ENCODE measurements around the gene SYTL1.

Gene SYTL1

GRCh38 chr1:27343639-27344025, 1.8 kb downstream of the SYTL1 start:
- no peaks in the 10 kb centered on the region for H3K9me3 Mint-ChIP-seq

GRCh38 chr1:27345272-27345671, 3.5 kb downstream of the SYTL1 start:
- ATAC-seq (replicated peaks; ENCODE audit: extremely low read depth, poor library complexity, severe bottlenecking) = no peak
- peaks cover 37% of the 10 kb centered on the region for H3K4me1 Mint-ChIP-seq
- no peak overlapping the region for H3K27ac Mint-ChIP-seq (ENCODE audit: low read depth)
- H3K27me3 Mint-ChIP-seq = no peaks in the 10 kb centered on the region
- DNase-seq (ENCODE audit: low spot score in 2 of 2) = no peak
- no peaks in the 10 kb centered on the region for H3K9me3 Mint-ChIP-seq
- peak overlapping the region; percentile 55 for H3K4me3 Mint-ChIP-seq
- peaks cover 37% of the 10 kb centered on the region for H3K36me3 Mint-ChIP-seq (ENCODE audit: insufficient read depth)

More at GRCh38 chr1:27343639-27344025, 1.8 kb downstream of the SYTL1 start:
- H3K4me3 Mint-ChIP-seq = peak overlapping the region; percentile 91
- H3K4me1 Mint-ChIP-seq = peaks cover 49% of the 10 kb centered on the region
- ATAC-seq (replicated peaks; ENCODE audit: extremely low read depth, poor library complexity, severe bottlenecking) = no peak
- H3K36me3 Mint-ChIP-seq (ENCODE audit: insufficient read depth) = peaks cover 34% of the 10 kb centered on the region
- peak overlapping the region; percentile 84 for H3K27ac Mint-ChIP-seq (ENCODE audit: low read depth)
- no peaks in the 10 kb centered on the region for H3K27me3 Mint-ChIP-seq
- no peak for DNase-seq (ENCODE audit: low spot score in 2 of 2)

GRCh38 chr1:27346357-27346756, 4.5 kb downstream of the SYTL1 start:
- H3K27me3 Mint-ChIP-seq = no peaks in the 10 kb centered on the region
- no peak overlapping the region for H3K27ac Mint-ChIP-seq (ENCODE audit: low read depth)
- ATAC-seq (replicated peaks; ENCODE audit: extremely low read depth, poor library complexity, severe bottlenecking) (no peak), DNase-seq (ENCODE audit: low spot score in 2 of 2) (no peak)
- H3K4me3 Mint-ChIP-seq = peak overlapping the region; percentile 25
- H3K36me3 Mint-ChIP-seq (ENCODE audit: insufficient read depth) = peaks cover 42% of the 10 kb centered on the region
- H3K4me1 Mint-ChIP-seq = peaks cover 31% of the 10 kb centered on the region
- H3K9me3 Mint-ChIP-seq = no peaks in the 10 kb centered on the region

GRCh38 chr1:27346991-27347624, 5.3 kb downstream of the SYTL1 start:
- H3K4me3 Mint-ChIP-seq = no peak overlapping the region
- no peaks in the 10 kb centered on the region for H3K9me3 Mint-ChIP-seq
- peaks cover 26% of the 10 kb centered on the region for H3K4me1 Mint-ChIP-seq
- peak overlapping the region; percentile 79 for H3K27ac Mint-ChIP-seq (ENCODE audit: low read depth)
- peaks cover 44% of the 10 kb centered on the region for H3K36me3 Mint-ChIP-seq (ENCODE audit: insufficient read depth)
- DNase-seq (ENCODE audit: low spot score in 2 of 2) (no peak), ATAC-seq (replicated peaks; ENCODE audit: extremely low read depth, poor library complexity, severe bottlenecking) (no peak)
- no peaks in the 10 kb centered on the region for H3K27me3 Mint-ChIP-seq

- no peak for ATAC-seq (replicated peaks; ENCODE audit: extremely low read depth, poor library complexity, severe bottlenecking)
- Mint-ChIP-seq H3K36me3 (ENCODE audit: insufficient read depth) (peaks cover 37% of the 10 kb centered on the region), H3K4me1 (peaks cover 17% of the 10 kb centered on the region), H3K27ac (ENCODE audit: low read depth) (no peak overlapping the region), H3K4me3 (no peak overlapping the region), H3K27me3 (no peaks in the 10 kb centered on the region), H3K9me3 (no peaks in the 10 kb centered on the region)
- no peak for DNase-seq (ENCODE audit: low spot score in 2 of 2)
Observed at GRCh38 chr1:27348861-27349783, 7.3 kb downstream of the SYTL1 start.

- Mint-ChIP-seq H3K27me3 (no peaks in the 10 kb centered on the region), H3K27ac (ENCODE audit: low read depth) (no peak overlapping the region), H3K4me1 (peaks cover 18% of the 10 kb centered on the region), H3K9me3 (no peaks in the 10 kb centered on the region), H3K4me3 (no peak overlapping the region), H3K36me3 (ENCODE audit: insufficient read depth) (peaks cover 34% of the 10 kb centered on the region)
- no peak for DNase-seq (ENCODE audit: low spot score in 2 of 2)
- no peak for ATAC-seq (replicated peaks; ENCODE audit: extremely low read depth, poor library complexity, severe bottlenecking)
Observed at GRCh38 chr1:27349784-27350662, 8.2 kb downstream of the SYTL1 start.

GRCh38 chr1:27350663-27351540, 9.1 kb downstream of the SYTL1 start:
- no peak overlapping the region for H3K4me3 Mint-ChIP-seq
- no peaks in the 10 kb centered on the region for H3K9me3 Mint-ChIP-seq
- peaks cover 29% of the 10 kb centered on the region for H3K36me3 Mint-ChIP-seq (ENCODE audit: insufficient read depth)
- H3K4me1 Mint-ChIP-seq = peaks cover 23% of the 10 kb centered on the region
- H3K27me3 Mint-ChIP-seq = no peaks in the 10 kb centered on the region
- no peak for ATAC-seq (replicated peaks; ENCODE audit: extremely low read depth, poor library complexity, severe bottlenecking)
- H3K27ac Mint-ChIP-seq (ENCODE audit: low read depth) = no peak overlapping the region
- no peak for DNase-seq (ENCODE audit: low spot score in 2 of 2)

- H3K9me3 Mint-ChIP-seq = no peaks in the 10 kb centered on the region
- H3K27me3 Mint-ChIP-seq = no peaks in the 10 kb centered on the region
- no peak for ATAC-seq (replicated peaks; ENCODE audit: extremely low read depth, poor library complexity, severe bottlenecking)
- peaks cover 23% of the 10 kb centered on the region for H3K4me1 Mint-ChIP-seq
- no peak for DNase-seq (ENCODE audit: low spot score in 2 of 2)
- no peak overlapping the region for H3K27ac Mint-ChIP-seq (ENCODE audit: low read depth)
- H3K36me3 Mint-ChIP-seq (ENCODE audit: insufficient read depth) = peaks cover 26% of the 10 kb centered on the region
- H3K4me3 Mint-ChIP-seq = no peak overlapping the region
Observed at GRCh38 chr1:27351541-27352107, 9.8 kb downstream of the SYTL1 start.

- no peak for ATAC-seq (replicated peaks; ENCODE audit: extremely low read depth, poor library complexity, severe bottlenecking)
- peaks cover 28% of the 10 kb centered on the region for H3K36me3 Mint-ChIP-seq (ENCODE audit: insufficient read depth)
- H3K4me3 Mint-ChIP-seq = no peak overlapping the region
Observed at GRCh38 chr1:27353166-27353565, 11.3 kb downstream of the SYTL1 start.

GRCh38 chr1:27353629-27354028, 11.8 kb downstream of the SYTL1 start:
- no peaks in the 10 kb centered on the region for H3K9me3 Mint-ChIP-seq
- H3K36me3 Mint-ChIP-seq (ENCODE audit: insufficient read depth) = peaks cover 26% of the 10 kb centered on the region
- DNase-seq (ENCODE audit: low spot score in 2 of 2) (no peak), ATAC-seq (replicated peaks; ENCODE audit: extremely low read depth, poor library complexity, severe bottlenecking) (no peak)
- no peak overlapping the region for H3K4me3 Mint-ChIP-seq
- H3K4me1 Mint-ChIP-seq = peaks cover 25% of the 10 kb centered on the region
- H3K27me3 Mint-ChIP-seq = no peaks in the 10 kb centered on the region
- H3K27ac Mint-ChIP-seq (ENCODE audit: low read depth) = no peak overlapping the region

More at GRCh38 chr1:27353166-27353565, 11.3 kb downstream of the SYTL1 start:
- DNase-seq (ENCODE audit: low spot score in 2 of 2) = no peak
- Mint-ChIP-seq H3K27me3 (no peaks in the 10 kb centered on the region), H3K27ac (ENCODE audit: low read depth) (peak overlapping the region; percentile 78), H3K9me3 (no peaks in the 10 kb centered on the region), H3K4me1 (peaks cover 25% of the 10 kb centered on the region)

GRCh38 chr1:27355683-27356082, 13.9 kb downstream of the SYTL1 start:
- H3K9me3 Mint-ChIP-seq = no peaks in the 10 kb centered on the region
- peak overlapping the region; percentile 75 for H3K4me3 Mint-ChIP-seq
- H3K4me1 Mint-ChIP-seq = peaks cover 43% of the 10 kb centered on the region
- peak overlapping the region; percentile 88 for H3K27ac Mint-ChIP-seq (ENCODE audit: low read depth)
- no peaks in the 10 kb centered on the region for H3K27me3 Mint-ChIP-seq
- ATAC-seq (replicated peaks; ENCODE audit: extremely low read depth, poor library complexity, severe bottlenecking) (no peak), DNase-seq (ENCODE audit: low spot score in 2 of 2) (no peak)
- peaks cover 24% of the 10 kb centered on the region for H3K36me3 Mint-ChIP-seq (ENCODE audit: insufficient read depth)

All from central memory CD8-positive, alpha-beta T cell (primary cell).